ENCODE data around the gene ARL13B.
"Not testable (repeated sequence)": the region's sequence is repeated elsewhere in the genome, so short reads cannot be mapped to it uniquely, and the experiment has no call there.

ARL13B gene

GRCh38 chr3:93979850-93980676, at the start of gene ARL13B:
Gene ARL13B (plus strand): TSS chr3:93980155. CDS start chr3:93980424, 269 bp downstream.
- Histone ChIP-seq H3K9ac (ENCODE audit: insufficient read length) (peak within 1 kb of the TSS; percentile 81), H3K4me3 (peak within 1 kb of the TSS; percentile 87), H3K9me3 (ENCODE audit: low read depth, low read length) (no peaks in the 10 kb centered on the region), H3K36me3 (ENCODE audit: insufficient read depth, low read length) (no peaks in the 10 kb centered on the region), H3K27ac (no peak within 1 kb of the TSS)
- peak; percentile 92 for TF ChIP-seq POLR2AphosphoS5 (IDR thresholded peaks at IDR 0.05; ENCODE audit: borderline replicate concordance, low read depth, low read length)
- no peak for TF ChIP-seq EZH2 (IDR thresholded peaks at IDR 0.05)
- peak; percentile 90 for DNase-seq (ENCODE audit: low read depth, low spot score)

GRCh38 chr3:93931597-93932229, 48.2 kb upstream of the ARL13B start:
- TF ChIP-seq FOXP2 (optimal IDR thresholded peaks at IDR 0.05; ENCODE audit: control extremely low read depth, extremely low read length, insufficient read depth): no peak
- Histone ChIP-seq H3K9ac (ENCODE audit: insufficient read length) (no peak overlapping the region), H3K9me3 (ENCODE audit: low read depth, low read length) (no peaks in the 10 kb centered on the region), H3K4me3 (no peak overlapping the region), H3K36me3 (ENCODE audit: insufficient read depth, low read length) (no peaks in the 10 kb centered on the region), H3K27ac (no peak overlapping the region)
- no peak for DNase-seq (ENCODE audit: low read depth, low spot score)

GRCh38 chr3:93934366-93935046, 45.4 kb upstream of the ARL13B start:
- Histone ChIP-seq H3K36me3 (ENCODE audit: insufficient read depth, low read length) (no peaks in the 10 kb centered on the region), H3K4me3 (no peak overlapping the region), H3K9ac (ENCODE audit: insufficient read length) (no peak overlapping the region), H3K9me3 (ENCODE audit: low read depth, low read length) (no peaks in the 10 kb centered on the region), H3K27ac (no peak overlapping the region)
- no peak for TF ChIP-seq POLR2AphosphoS5 (IDR thresholded peaks at IDR 0.05; ENCODE audit: borderline replicate concordance, low read depth, low read length)
- TF ChIP-seq EZH2 (IDR thresholded peaks at IDR 0.05): no peak
- no peak for TF ChIP-seq FOXP2 (optimal IDR thresholded peaks at IDR 0.05; ENCODE audit: control extremely low read depth, extremely low read length, insufficient read depth)
- DNase-seq (ENCODE audit: low read depth, low spot score): no peak

GRCh38 chr3:93936549-93936948, 43.4 kb upstream of the ARL13B start:
- Histone ChIP-seq H3K36me3 (ENCODE audit: insufficient read depth, low read length) (no peaks in the 10 kb centered on the region), H3K9me3 (ENCODE audit: low read depth, low read length) (no peaks in the 10 kb centered on the region), H3K4me3 (no peak overlapping the region), H3K27ac (no peak overlapping the region), H3K9ac (ENCODE audit: insufficient read length) (no peak overlapping the region)
- TF ChIP-seq FOXP2 (optimal IDR thresholded peaks at IDR 0.05; ENCODE audit: control extremely low read depth, extremely low read length, insufficient read depth) (no peak), POLR2AphosphoS5 (IDR thresholded peaks at IDR 0.05; ENCODE audit: borderline replicate concordance, low read depth, low read length) (no peak), EZH2 (IDR thresholded peaks at IDR 0.05) (no peak)
- no peak for DNase-seq (ENCODE audit: low read depth, low spot score)

- not testable (repeated sequence) for DNase-seq (ENCODE audit: low read depth, low spot score); H3K9me3 ChIP-seq (ENCODE audit: low read depth, low read length); H3K4me3 ChIP-seq; H3K36me3 ChIP-seq (ENCODE audit: insufficient read depth, low read length); H3K27ac ChIP-seq; H3K9ac ChIP-seq (ENCODE audit: insufficient read length)
These were observed 42.5 kb upstream of the ARL13B start for GRCh38 chr3:93937485-93937884.

- H3K9me3 ChIP-seq (ENCODE audit: low read depth, low read length); H3K36me3 ChIP-seq (ENCODE audit: insufficient read depth, low read length); H3K4me3 ChIP-seq; H3K27ac ChIP-seq; H3K9ac ChIP-seq (ENCODE audit: insufficient read length); DNase-seq (ENCODE audit: low read depth, low spot score): not testable (repeated sequence)
These were observed 30.0 kb upstream of the ARL13B start for GRCh38 chr3:93949958-93950357.

- H3K36me3 ChIP-seq (ENCODE audit: insufficient read depth, low read length): no peaks in the 10 kb centered on the region
- H3K4me3 ChIP-seq: no peak overlapping the region
- no peak overlapping the region for H3K9ac ChIP-seq (ENCODE audit: insufficient read length)
- no peak overlapping the region for H3K27ac ChIP-seq
- H3K9me3 ChIP-seq (ENCODE audit: low read depth, low read length): no peaks in the 10 kb centered on the region
- no peak for DNase-seq (ENCODE audit: low read depth, low spot score)
- TF ChIP-seq POLR2AphosphoS5 (IDR thresholded peaks at IDR 0.05; ENCODE audit: borderline replicate concordance, low read depth, low read length): no peak
- TF ChIP-seq EZH2 (IDR thresholded peaks at IDR 0.05): no peak
- TF ChIP-seq FOXP2 (optimal IDR thresholded peaks at IDR 0.05; ENCODE audit: control extremely low read depth, extremely low read length, insufficient read depth): no peak
These were observed 18.9 kb upstream of the ARL13B start for GRCh38 chr3:93961026-93961425.

- no peak overlapping the region for H3K27ac ChIP-seq
- no peaks in the 10 kb centered on the region for H3K9me3 ChIP-seq (ENCODE audit: low read depth, low read length)
- no peaks in the 10 kb centered on the region for H3K36me3 ChIP-seq (ENCODE audit: insufficient read depth, low read length)
- no peak overlapping the region for H3K9ac ChIP-seq (ENCODE audit: insufficient read length)
- DNase-seq (ENCODE audit: low read depth, low spot score): no peak
- no peak for TF ChIP-seq FOXP2 (optimal IDR thresholded peaks at IDR 0.05; ENCODE audit: control extremely low read depth, extremely low read length, insufficient read depth)
- no peak for TF ChIP-seq POLR2AphosphoS5 (IDR thresholded peaks at IDR 0.05; ENCODE audit: borderline replicate concordance, low read depth, low read length)
- TF ChIP-seq EZH2 (IDR thresholded peaks at IDR 0.05): no peak
- H3K4me3 ChIP-seq: no peak overlapping the region
These were observed 18.5 kb upstream of the ARL13B start for GRCh38 chr3:93961489-93961888.
